ENCODE measurements around the gene FAM53C.

DNA sequence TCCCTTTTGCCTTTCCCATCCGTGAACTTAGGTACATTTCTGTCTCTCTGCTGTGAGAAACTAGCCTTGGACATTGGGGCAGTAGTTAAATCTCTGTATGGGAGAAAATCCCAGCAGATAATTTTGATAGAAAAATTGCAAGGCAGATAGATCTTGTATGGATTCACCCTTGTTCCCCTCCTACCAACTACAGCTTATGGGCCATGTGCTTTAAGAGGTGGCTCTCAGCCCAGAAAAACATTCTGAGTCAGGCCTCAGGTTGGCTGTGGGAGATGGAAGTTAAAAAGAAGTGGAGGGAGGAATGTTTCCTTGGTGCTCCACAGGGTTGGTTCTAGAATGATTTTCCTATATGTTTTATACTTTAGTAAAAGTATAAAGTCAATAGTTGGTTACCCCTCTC is 13.0 kb downstream of the FAM53C start:
- TF ChIP-seq EZH2 (IDR thresholded peaks at IDR 0.05; ENCODE audit: insufficient read depth, poor library complexity, severe bottlenecking) (no peak), EZH2phosphoT487 (IDR thresholded peaks at IDR 0.05; ENCODE audit: insufficient read depth, low read depth) (no peak)

Data from GM23248 (cell line).